HepG2 (cell line): ENCODE data around the gene TRAF3. TPM values are rescaled to one million over a fixed set of nuclear protein-coding genes. Genes with fewer than 3 reads are reported as not detected.

Source experiments
- DBP ChIP-seq: sonication (generic); formaldehyde crosslinking; IDR thresholded peaks from 2 replicates; pipeline ENCODE4 v1.4.0; 2020; ENCODE audit warnings: missing genetic modification reagents; ENCODE audit errors: not compliant biosample characterization
- GLI4 ChIP-seq: sonication (generic); formaldehyde crosslinking; IDR thresholded peaks from 2 replicates; pipeline ENCODE4 v1.5.1; 2020; ENCODE audit warnings: missing genetic modification reagents, mild to moderate bottlenecking, moderate library complexity, borderline replicate concordance
- HMG20B ChIP-seq: conservative IDR thresholded peaks from 2 replicates; pipeline ENCODE4 v1.6.1; 2016; ENCODE audit warnings: missing genetic modification reagents, missing compliant biosample characterization
- NFAT5 ChIP-seq: sonication (generic); formaldehyde crosslinking; IDR thresholded peaks from 2 replicates; pipeline ENCODE4 v1.4.0; 2020; ENCODE audit warnings: missing genetic modification reagents
- NFYC ChIP-seq: IDR thresholded peaks from 2 replicates; pipeline ENCODE4 v1.6.1; 2016; ENCODE audit warnings: missing genetic modification reagents, missing compliant biosample characterization
- RBM22 ChIP-seq: fragments of 200-400 bp; formaldehyde crosslinking; optimal IDR thresholded peaks from 2 replicates; pipeline ENCODE3; 2017; ENCODE audit warnings: mild to moderate bottlenecking, low read length, moderate library complexity
- ZNF205 ChIP-seq: IDR thresholded peaks from 2 replicates; pipeline ENCODE4 v1.6.1; 2018; ENCODE audit warnings: missing biosample characterization, missing genetic modification reagents
- ZNF225 ChIP-seq: sonication (generic); formaldehyde crosslinking; IDR thresholded peaks from 2 replicates; pipeline ENCODE4 v1.4.0; 2020; ENCODE audit warnings: mild to moderate bottlenecking, missing genetic modification reagents
- ZNF737 ChIP-seq: sonication (generic); formaldehyde crosslinking; IDR thresholded peaks from 2 replicates; pipeline ENCODE4 v1.5.0; 2020; ENCODE audit warnings: missing genetic modification reagents, mild to moderate bottlenecking, borderline replicate concordance
- polyA plus RNA-seq, 8 experiments: library from polyadenylated mRNA; depleted of rRNA in 3 of 8; stranded (reverse) in 7 of 8; unstranded in 1 of 8; fragments of >200 nt; fragmentation: Illumina TruSeq in 4 of 8; extraction: Trizol in 4 of 8; gene quantifications; 2 replicates each; pipeline versions ENCODE4 v1.2.1 to v1.2.3, GENCODE V29; 2011 to 2016; ENCODE audit warnings: low read depth in 4 of 8, missing spikeins in 1 of 8, mixed read lengths in 1 of 8; ENCODE audit not compliant: insufficient read depth in 1 of 8
- total RNA-seq, 5 experiments: library from RNA; depleted of rRNA; stranded (reverse); fragments of >200 nt; fragmentation: Illumina TruSeq; extraction: Trizol; gene quantifications; 2 replicates each; pipeline ENCODE4 v1.2.3, GENCODE V29; 2016; ENCODE audit warnings: low read depth in 1 of 5
- TF ChIP-seq, protein P1 (sequence below), 2 experiments: sonication (generic) in 1 of 2; formaldehyde crosslinking in 1 of 2; IDR thresholded peaks; 2 replicates each; pipeline versions ENCODE4 v1.6.1 to v1.9.0; 2014 to 2022; ENCODE audit warnings: antibody characterized with exemption in 1 of 2, borderline replicate concordance in 1 of 2, inconsistent platforms in 1 of 2, low read depth in 1 of 2, missing genetic modification reagents in 1 of 2
- TF ChIP-seq, protein P2 (sequence below): sonication (generic); formaldehyde crosslinking; IDR thresholded peaks from 2 replicates; pipeline ENCODE4 v1.8.1; 2022; ENCODE audit warnings: mild to moderate bottlenecking, missing genetic modification reagents
- TF ChIP-seq, protein P3 (sequence below): sonication (generic); formaldehyde crosslinking; IDR thresholded peaks from 2 replicates; pipeline ENCODE4 v1.4.0; 2020; ENCODE audit warnings: missing genetic modification reagents

The TRAF3 gene
- total and polyA plus RNA-seq, 2 of the 13 experiments (the other 11 are each of a cell fraction or from before 2014, with no cell fraction given): 6.9 to 12.2 TPM

- TF ChIP-seq NFYC (CRISPR knock-in tag) (no peak), NFAT5 (CRISPR knock-in tag) (no peak), DBP (CRISPR knock-in tag) (no peak), ZNF205 (CRISPR knock-in tag) (no peak), HMG20B (CRISPR knock-in tag) (no peak), ZNF737 (CRISPR knock-in tag) (no peak), GLI4 (no peak), ZNF225 (CRISPR knock-in tag) (0 out of 2 replicates have a peak, but pooled peaks have one; percentile 41), RBM22 (no peak)
- TF ChIP-seq, protein P1, sequence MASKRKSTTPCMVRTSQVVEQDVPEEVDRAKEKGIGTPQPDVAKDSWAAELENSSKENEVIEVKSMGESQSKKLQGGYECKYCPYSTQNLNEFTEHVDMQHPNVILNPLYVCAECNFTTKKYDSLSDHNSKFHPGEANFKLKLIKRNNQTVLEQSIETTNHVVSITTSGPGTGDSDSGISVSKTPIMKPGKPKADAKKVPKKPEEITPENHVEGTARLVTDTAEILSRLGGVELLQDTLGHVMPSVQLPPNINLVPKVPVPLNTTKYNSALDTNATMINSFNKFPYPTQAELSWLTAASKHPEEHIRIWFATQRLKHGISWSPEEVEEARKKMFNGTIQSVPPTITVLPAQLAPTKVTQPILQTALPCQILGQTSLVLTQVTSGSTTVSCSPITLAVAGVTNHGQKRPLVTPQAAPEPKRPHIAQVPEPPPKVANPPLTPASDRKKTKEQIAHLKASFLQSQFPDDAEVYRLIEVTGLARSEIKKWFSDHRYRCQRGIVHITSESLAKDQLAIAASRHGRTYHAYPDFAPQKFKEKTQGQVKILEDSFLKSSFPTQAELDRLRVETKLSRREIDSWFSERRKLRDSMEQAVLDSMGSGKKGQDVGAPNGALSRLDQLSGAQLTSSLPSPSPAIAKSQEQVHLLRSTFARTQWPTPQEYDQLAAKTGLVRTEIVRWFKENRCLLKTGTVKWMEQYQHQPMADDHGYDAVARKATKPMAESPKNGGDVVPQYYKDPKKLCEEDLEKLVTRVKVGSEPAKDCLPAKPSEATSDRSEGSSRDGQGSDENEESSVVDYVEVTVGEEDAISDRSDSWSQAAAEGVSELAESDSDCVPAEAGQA (IDR thresholded peaks at IDR 0.05; ENCODE audit: low read depth): peak; percentile 37; the same call in 1 of the 2 replicates
- TF ChIP-seq, protein P1 (CRISPR knock-in tag; IDR thresholded peaks at IDR 0.05; ENCODE audit: borderline replicate concordance): no peak
- TF ChIP-seq, protein P2, sequence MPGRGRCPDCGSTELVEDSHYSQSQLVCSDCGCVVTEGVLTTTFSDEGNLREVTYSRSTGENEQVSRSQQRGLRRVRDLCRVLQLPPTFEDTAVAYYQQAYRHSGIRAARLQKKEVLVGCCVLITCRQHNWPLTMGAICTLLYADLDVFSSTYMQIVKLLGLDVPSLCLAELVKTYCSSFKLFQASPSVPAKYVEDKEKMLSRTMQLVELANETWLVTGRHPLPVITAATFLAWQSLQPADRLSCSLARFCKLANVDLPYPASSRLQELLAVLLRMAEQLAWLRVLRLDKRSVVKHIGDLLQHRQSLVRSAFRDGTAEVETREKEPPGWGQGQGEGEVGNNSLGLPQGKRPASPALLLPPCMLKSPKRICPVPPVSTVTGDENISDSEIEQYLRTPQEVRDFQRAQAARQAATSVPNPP (CRISPR knock-in tag): no peak
- TF ChIP-seq, protein P3, sequence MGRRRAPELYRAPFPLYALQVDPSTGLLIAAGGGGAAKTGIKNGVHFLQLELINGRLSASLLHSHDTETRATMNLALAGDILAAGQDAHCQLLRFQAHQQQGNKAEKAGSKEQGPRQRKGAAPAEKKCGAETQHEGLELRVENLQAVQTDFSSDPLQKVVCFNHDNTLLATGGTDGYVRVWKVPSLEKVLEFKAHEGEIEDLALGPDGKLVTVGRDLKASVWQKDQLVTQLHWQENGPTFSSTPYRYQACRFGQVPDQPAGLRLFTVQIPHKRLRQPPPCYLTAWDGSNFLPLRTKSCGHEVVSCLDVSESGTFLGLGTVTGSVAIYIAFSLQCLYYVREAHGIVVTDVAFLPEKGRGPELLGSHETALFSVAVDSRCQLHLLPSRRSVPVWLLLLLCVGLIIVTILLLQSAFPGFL (CRISPR knock-in tag): no peak
Measured at GRCh38 chr14:102776761-102777710, at the start of gene TRAF3 (continued).
